Activated CD4-positive, CD25-positive, alpha-beta regulatory T cell treated with anti-CD3 and anti-CD28 coated beads, Interleukin-2, amount 50 U/mL, for 24 hours (primary cell): ENCODE measurements around the gene MAPK1.
A peak's percentile ranks its signal among the peaks of the same experiment; 100 is the strongest.
"Not testable (repeated sequence)": the region's sequence is repeated elsewhere in the genome, so short reads cannot be mapped to it uniquely, and the experiment has no call there.

Source experiments
- ATAC-seq, 2 donors: fragments of 150-1000 bp; cut with Tn5 transposase; one replicate each; pipeline ENCODE4 v1.10.0; 2021; ENCODE audit warnings: mild to moderate bottlenecking in 1 of 2, moderate library complexity in 1 of 2

Gene MAPK1

GRCh38 chr22:21881841-21882753, 14.7 kb upstream of the MAPK1 start:
- no peak for ATAC-seq

GRCh38 chr22:21876486-21877176, 9.2 kb upstream of the MAPK1 start:
- ATAC-seq = peak; percentile 96 to 97

GRCh38 chr22:21874953-21875352, 7.5 kb upstream of the MAPK1 start:
- ATAC-seq = not testable (repeated sequence)

GRCh38 chr22:21873619-21874018, 6.2 kb upstream of the MAPK1 start:
- ATAC-seq = no peak

- ATAC-seq = not testable (repeated sequence)
Measured at GRCh38 chr22:21872741-21873140, 5.3 kb upstream of the MAPK1 start.

- no peak for ATAC-seq
Measured at GRCh38 chr22:21868651-21869050, 1.2 kb upstream of the MAPK1 start.

- peak; percentile 1 to 2 for ATAC-seq
Measured at GRCh38 chr22:21866833-21867527, 465 bp downstream of the MAPK1 start.

GRCh38 chr22:21865041-21865440, 2.4 kb downstream of the MAPK1 start:
- ATAC-seq = no peak

- ATAC-seq = no peak
Measured at GRCh38 chr22:21862386-21863245, 4.8 kb downstream of the MAPK1 start.

- ATAC-seq = peak in 1 of 2 donors; percentile 39
Measured at GRCh38 chr22:21861851-21862250, 5.6 kb downstream of the MAPK1 start.

GRCh38 chr22:21861264-21861848, 6.1 kb downstream of the MAPK1 start:
- no peak for ATAC-seq

GRCh38 chr22:21860491-21861039, 6.9 kb downstream of the MAPK1 start:
- no peak for ATAC-seq

- ATAC-seq = no peak
Measured at GRCh38 chr22:21858025-21858764, 9.2 kb downstream of the MAPK1 start.

- peak; percentile 71 to 75 for ATAC-seq
Measured at GRCh38 chr22:21857481-21857914, 9.9 kb downstream of the MAPK1 start.

- ATAC-seq = no peak
Measured at GRCh38 chr22:21856868-21857267, 10.6 kb downstream of the MAPK1 start.

- ATAC-seq = no peak
Measured at GRCh38 chr22:21856197-21856596, 11.2 kb downstream of the MAPK1 start.

- no peak for ATAC-seq
Measured at GRCh38 chr22:21855676-21856075, 11.8 kb downstream of the MAPK1 start.

- no peak for ATAC-seq
Measured at GRCh38 chr22:21850660-21851059, 16.8 kb downstream of the MAPK1 start.

GRCh38 chr22:21849489-21849888, 18.0 kb downstream of the MAPK1 start:
- peak in 1 of 2 donors; percentile 33 for ATAC-seq

GRCh38 chr22:21848057-21848456, 19.4 kb downstream of the MAPK1 start:
- not testable (repeated sequence) for ATAC-seq
